Skeletal muscle tissue (tissue), 4 donors: ENCODE data around the gene ABCC2. TPM values are rescaled to one million over a fixed set of nuclear protein-coding genes. Genes with fewer than 3 reads are reported as not detected.

Experiments
- H3K27ac ChIP-seq: one replicate; pipeline ENCODE4 v1.7.0; 2013; ENCODE audit warnings: mild to moderate bottlenecking, low read depth, low read length, inconsistent platforms
- H3K27me3 ChIP-seq, 3 donors: one replicate each; pipeline ENCODE4 v1.7.0; 2013; ENCODE audit warnings: low read length in 3 of 3; ENCODE audit not compliant: control insufficient read depth in 3 of 3, insufficient read depth in 3 of 3
- H3K36me3 ChIP-seq, 3 donors: one replicate each; pipeline ENCODE4 v1.7.0; 2013; ENCODE audit warnings: low read length in 3 of 3; ENCODE audit not compliant: control insufficient read depth in 3 of 3, insufficient read depth in 3 of 3
- H3K4me1 ChIP-seq, 3 donors: one replicate each; pipeline ENCODE4 v1.7.0; 2013; ENCODE audit warnings: low read length in 3 of 3, mild to moderate bottlenecking in 3 of 3; ENCODE audit not compliant: control insufficient read depth in 3 of 3, insufficient read depth in 3 of 3
- H3K4me3 ChIP-seq, 3 donors: one replicate each; pipeline ENCODE4 v1.7.0; 2013; ENCODE audit warnings: low read length in 3 of 3
- H3K9ac ChIP-seq, 3 donors: one replicate each; pipeline ENCODE4 v1.7.0; 2013; ENCODE audit warnings: low read length in 3 of 3, mild to moderate bottlenecking in 3 of 3, moderate library complexity in 2 of 3, low read depth in 1 of 3
- H3K9me3 ChIP-seq, 3 donors: one replicate each; pipeline ENCODE4 v1.7.0; 2013; ENCODE audit warnings: low read length in 3 of 3; ENCODE audit not compliant: control insufficient read depth in 3 of 3
- total RNA-seq: library from RNA; depleted of rRNA; stranded (reverse); fragments of >200 nt; gene quantifications from one replicate; pipeline ENCODE4 v1.2.3, GENCODE V29; 2014
- donor health status: Osteomylitis.

ABCC2 gene
- total RNA-seq, 1 donor from 2014 or later, result 1.6 TPM

- H3K9me3 ChIP-seq, result no peaks in the 10 kb centered on the region
- no peaks in the 10 kb centered on the region for H3K27me3 ChIP-seq
- H3K4me1 ChIP-seq, result peaks cover 8 to 16% (median 14%) of the 10 kb centered on the region in 3 donors
- no peak overlapping the region for H3K4me3 ChIP-seq
- H3K27ac ChIP-seq, result no peak overlapping the region
- H3K9ac ChIP-seq, result no peak overlapping the region
- H3K36me3 ChIP-seq, result no peaks in the 10 kb centered on the region
These were observed 3.2 kb downstream of the ABCC2 start for GRCh38 chr10:99785646-99786045.

DNA sequence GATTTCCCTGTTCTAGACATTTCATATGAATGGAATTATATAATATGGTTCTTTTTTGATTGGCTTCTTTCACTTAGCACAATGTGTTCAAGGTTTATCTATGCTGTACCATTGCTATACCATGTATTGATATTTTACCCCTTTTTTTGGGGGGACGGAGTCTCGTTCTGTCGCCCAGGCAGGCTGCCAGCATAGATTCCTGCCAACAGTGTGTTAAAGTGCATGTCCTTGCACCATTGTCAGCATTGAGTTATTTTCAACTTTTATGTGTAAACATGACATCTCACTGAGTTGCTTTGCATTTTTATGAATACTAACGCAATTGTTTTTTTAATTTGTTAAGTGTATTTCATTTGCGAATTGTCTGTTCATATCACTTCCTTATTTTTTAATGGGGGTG is 4.9 kb downstream of the ABCC2 start:
- Histone ChIP-seq H3K9me3 (no peaks in the 10 kb centered on the region), H3K9ac (no peak overlapping the region), H3K4me1 (peaks cover 8 to 16% (median 14%) of the 10 kb centered on the region in 3 donors), H3K4me3 (no peak overlapping the region), H3K36me3 (no peaks in the 10 kb centered on the region), H3K27me3 (no peaks in the 10 kb centered on the region), H3K27ac (no peak overlapping the region)

- no peaks in the 10 kb centered on the region for H3K27me3 ChIP-seq
- H3K9ac ChIP-seq, result no peak overlapping the region
- peaks cover 8 to 16% (median 14%) of the 10 kb centered on the region in 3 donors for H3K4me1 ChIP-seq
- peaks cover 0 to 5% (median 0%) of the 10 kb centered on the region in 3 donors for H3K36me3 ChIP-seq
- H3K4me3 ChIP-seq, result no peak overlapping the region
- no peaks in the 10 kb centered on the region for H3K9me3 ChIP-seq
- H3K27ac ChIP-seq, result peak overlapping the region; percentile 62
These were observed 5.5 kb downstream of the ABCC2 start for GRCh38 chr10:99787782-99788445.

GRCh38 chr10:99788598-99789256 is 6.3 kb downstream of the ABCC2 start:
- H3K4me1 ChIP-seq, result peaks cover 8 to 16% (median 14%) of the 10 kb centered on the region in 3 donors
- H3K4me3 ChIP-seq, result no peak overlapping the region
- H3K27ac ChIP-seq, result peak overlapping the region; percentile 39
- no peak overlapping the region for H3K9ac ChIP-seq
- H3K36me3 ChIP-seq, result peaks cover 0 to 11% (median 0%) of the 10 kb centered on the region in 3 donors
- H3K27me3 ChIP-seq, result no peaks in the 10 kb centered on the region
- no peaks in the 10 kb centered on the region for H3K9me3 ChIP-seq

- Histone ChIP-seq H3K27me3 (no peaks in the 10 kb centered on the region), H3K4me3 (no peak overlapping the region), H3K27ac (no peak overlapping the region), H3K9me3 (no peaks in the 10 kb centered on the region), H3K9ac (no peak overlapping the region), H3K36me3 (peaks cover 1 to 18% (median 7%) of the 10 kb centered on the region in 3 donors), H3K4me1 (peaks cover 3 to 11% (median 5%) of the 10 kb centered on the region in 3 donors)
These were observed 9.4 kb downstream of the ABCC2 start for GRCh38 chr10:99791831-99792230.

- Histone ChIP-seq H3K4me3 (no peak overlapping the region), H3K27ac (no peak overlapping the region), H3K27me3 (no peaks in the 10 kb centered on the region), H3K9me3 (no peaks in the 10 kb centered on the region), H3K4me1 (peaks cover 0 to 4% (median 3%) of the 10 kb centered on the region in 3 donors), H3K36me3 (peaks cover 3 to 28% (median 11%) of the 10 kb centered on the region in 3 donors), H3K9ac (no peak overlapping the region)
These were observed 11.4 kb downstream of the ABCC2 start for GRCh38 chr10:99793819-99794218.

DNA sequence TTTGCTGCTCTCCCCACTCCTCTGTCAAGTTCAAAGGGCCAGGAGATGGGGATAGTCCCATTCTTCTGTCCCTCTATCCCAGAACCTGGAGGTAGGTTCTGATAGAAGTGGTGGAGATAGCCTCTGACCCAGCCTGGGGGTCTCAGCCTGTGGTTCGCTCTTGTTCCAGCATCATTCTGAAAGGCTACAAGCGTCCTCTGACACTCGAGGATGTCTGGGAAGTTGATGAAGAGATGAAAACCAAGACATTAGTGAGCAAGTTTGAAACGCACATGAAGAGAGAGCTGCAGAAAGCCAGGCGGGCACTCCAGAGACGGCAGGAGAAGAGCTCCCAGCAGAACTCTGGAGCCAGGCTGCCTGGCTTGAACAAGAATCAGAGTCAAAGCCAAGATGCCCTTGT is 14.5 kb downstream of the ABCC2 start:
- no peaks in the 10 kb centered on the region for H3K4me1 ChIP-seq
- no peak overlapping the region for H3K9ac ChIP-seq
- no peaks in the 10 kb centered on the region for H3K9me3 ChIP-seq
- peaks cover 3 to 48% (median 11%) of the 10 kb centered on the region in 3 donors for H3K36me3 ChIP-seq
- no peaks in the 10 kb centered on the region for H3K27me3 ChIP-seq
- H3K27ac ChIP-seq, result no peak overlapping the region
- no peak overlapping the region for H3K4me3 ChIP-seq

DNA sequence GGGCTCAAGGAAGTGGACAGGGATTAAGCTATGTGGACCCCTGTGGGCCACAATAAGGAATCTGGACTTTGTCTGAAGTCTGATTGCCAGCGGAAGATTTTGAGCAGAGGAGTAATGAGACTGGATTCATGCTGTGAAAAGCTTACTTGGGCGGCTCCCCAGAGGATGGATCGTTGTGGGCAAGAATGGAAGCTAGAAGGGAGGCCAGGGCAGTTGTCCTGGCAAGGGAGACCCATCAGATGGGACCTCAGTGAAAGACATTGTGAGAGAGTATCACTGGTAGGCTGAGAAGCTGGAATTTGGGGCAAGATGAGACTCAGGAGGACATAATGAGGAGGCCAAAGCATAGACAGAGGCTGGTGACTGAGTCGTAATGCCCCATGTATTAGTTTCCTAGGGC is 15.6 kb downstream of the ABCC2 start:
- Histone ChIP-seq H3K9ac (no peak overlapping the region), H3K27ac (no peak overlapping the region), H3K27me3 (no peaks in the 10 kb centered on the region), H3K4me3 (no peak overlapping the region), H3K4me1 (no peaks in the 10 kb centered on the region), H3K9me3 (no peaks in the 10 kb centered on the region), H3K36me3 (peaks cover 3 to 42% (median 13%) of the 10 kb centered on the region in 3 donors)

GRCh38 chr10:99798920-99799319 is 16.5 kb downstream of the ABCC2 start:
- Histone ChIP-seq H3K36me3 (peaks cover 3 to 45% (median 17%) of the 10 kb centered on the region in 3 donors), H3K27me3 (no peaks in the 10 kb centered on the region), H3K9ac (no peak overlapping the region)

GRCh38 chr10:99799613-99800012 is 17.2 kb downstream of the ABCC2 start:
- H3K9me3 ChIP-seq, result no peaks in the 10 kb centered on the region
- peaks cover 3 to 40% (median 16%) of the 10 kb centered on the region in 3 donors for H3K36me3 ChIP-seq
- H3K4me3 ChIP-seq, result no peak overlapping the region
- H3K27ac ChIP-seq, result no peak overlapping the region
- no peaks in the 10 kb centered on the region for H3K27me3 ChIP-seq
- no peaks in the 10 kb centered on the region for H3K4me1 ChIP-seq
- no peak overlapping the region for H3K9ac ChIP-seq

More at GRCh38 chr10:99798920-99799319, 16.5 kb downstream of the ABCC2 start:
- Histone ChIP-seq H3K4me1 (no peaks in the 10 kb centered on the region), H3K9me3 (no peaks in the 10 kb centered on the region), H3K27ac (no peak overlapping the region), H3K4me3 (no peak overlapping the region)
